Thyroid gland (tissue), 4 donors: ENCODE data around the gene GDA.

Source experiments
- CTCF ChIP-seq, 6 experiments: fragments of 200-600 bp in 3 of 6; fragments of 450-650 bp in 3 of 6; sonication (generic) in 3 of 6; IDR thresholded peaks; one replicate each; pipeline ENCODE4 v1.5.1; 2016 to 2019; ENCODE audit warnings: antibody characterized with exemption in 6 of 6, mild to moderate bottlenecking in 2 of 6, inconsistent platforms in 1 of 6, moderate library complexity in 1 of 6
- POLR2A ChIP-seq, 2 donors: fragments of 450-650 bp; IDR thresholded peaks; one replicate each; pipeline ENCODE4 v1.6.1; 2017; ENCODE audit warnings: antibody characterized with exemption in 2 of 2, mild to moderate bottlenecking in 2 of 2, moderate library complexity in 1 of 2

- TF ChIP-seq CTCF (IDR thresholded peaks at IDR 0.05) = peak in 5 of 6 experiments; percentile 14 to 67 (median 55)
- TF ChIP-seq POLR2A (IDR thresholded peaks at IDR 0.05) = no peak
These were observed 143.0 kb downstream of the GDA start for GRCh38 chr9:72292256-72292682.
